Measurements from ENCODE around the gene EPB41L5. TPM values are rescaled to one million over a fixed set of nuclear protein-coding genes. Genes with fewer than 3 reads are reported as not detected.

EPB41L5 gene
- total and polyA plus RNA-seq, 4 donors = 19.7 to 88.4 (median 30.3) TPM

GRCh38 chr2:120224735-120225548 is 212.1 kb downstream of the EPB41L5 start:
- Histone ChIP-seq H3K27ac (ENCODE audit: low read depth in 1 of 2, low read length in 2 of 2) (no peak overlapping the region), H3K4me3 (ENCODE audit: low read depth in 1 of 3, low read length in 3 of 3) (no peak overlapping the region), H3K36me3 (ENCODE audit: control insufficient read depth in 4 of 4, insufficient read depth in 3 of 4, low read depth in 1 of 4, low read length in 3 of 4) (peaks cover 0 to under 1% (median 0%) of the 10 kb centered on the region in 4 donors), H3K9ac (ENCODE audit: low read depth in 1 of 2, low read length in 2 of 2) (no peak overlapping the region), H3K27me3 (ENCODE audit: control insufficient read depth in 4 of 4, insufficient read depth in 4 of 4, low read length in 3 of 4) (no peaks in the 10 kb centered on the region), H3K9me3 (ENCODE audit: control insufficient read depth in 4 of 4, low read length in 3 of 4) (no peaks in the 10 kb centered on the region), H3K4me1 (ENCODE audit: control insufficient read depth in 4 of 4, insufficient read depth in 4 of 4, low read length in 3 of 4) (peaks cover 12 to 33% (median 21%) of the 10 kb centered on the region in 4 donors)
- TF ChIP-seq REST (IDR thresholded peaks at IDR 0.05) (no peak), HNF4A (conservative IDR thresholded peaks at IDR 0.05) (peak in 1 of 2 donors; percentile 68)
- WGBS = 60% methylated on average over 9 of the region's 9 CpGs
- no peak for DNase-seq (ENCODE audit: low spot score)

DNA sequence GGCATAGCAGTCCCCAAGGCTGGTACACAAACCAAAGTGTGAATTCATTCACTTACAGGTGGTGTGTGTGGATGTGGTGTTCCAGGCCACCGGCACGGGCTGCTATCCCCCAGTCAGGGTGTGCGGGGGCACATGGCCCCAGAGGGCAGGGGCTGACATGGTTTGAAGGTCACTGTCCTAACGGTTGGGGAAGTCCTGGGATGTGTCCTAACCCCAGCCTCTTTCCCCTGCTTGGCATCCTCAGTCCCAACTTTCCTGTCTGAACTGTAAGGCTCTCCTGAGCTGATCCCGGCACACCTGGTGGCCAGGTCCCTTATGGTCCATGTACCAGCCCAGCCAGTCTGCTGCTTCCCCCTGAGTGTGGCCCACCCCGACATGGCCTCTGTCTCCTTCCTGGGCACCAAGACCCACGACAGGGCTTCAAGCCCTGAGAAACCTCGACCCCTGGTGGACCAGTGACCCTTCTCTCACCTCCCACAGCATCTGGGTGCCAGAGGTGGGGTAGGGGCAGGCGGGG is 212.7 kb downstream of the EPB41L5 start:
- no peaks in the 10 kb centered on the region for H3K9me3 ChIP-seq (ENCODE audit: control insufficient read depth in 4 of 4, low read length in 3 of 4)
- no peak for TF ChIP-seq RXRA (IDR thresholded peaks at IDR 0.05)
- no peak for TF ChIP-seq MAX (IDR thresholded peaks at IDR 0.05)
- no peak for TF ChIP-seq HNF4A (conservative IDR thresholded peaks at IDR 0.05)
- TF ChIP-seq NR2F2 (IDR thresholded peaks at IDR 0.05) = no peak
- TF ChIP-seq FOXA1 (IDR thresholded peaks at IDR 0.05) = no peak
- no peak for TF ChIP-seq REST (IDR thresholded peaks at IDR 0.05)
- no peak for TF ChIP-seq EGR1 (IDR thresholded peaks at IDR 0.05; ENCODE audit: low read depth in 2 of 2)
- TF ChIP-seq, protein P1, sequence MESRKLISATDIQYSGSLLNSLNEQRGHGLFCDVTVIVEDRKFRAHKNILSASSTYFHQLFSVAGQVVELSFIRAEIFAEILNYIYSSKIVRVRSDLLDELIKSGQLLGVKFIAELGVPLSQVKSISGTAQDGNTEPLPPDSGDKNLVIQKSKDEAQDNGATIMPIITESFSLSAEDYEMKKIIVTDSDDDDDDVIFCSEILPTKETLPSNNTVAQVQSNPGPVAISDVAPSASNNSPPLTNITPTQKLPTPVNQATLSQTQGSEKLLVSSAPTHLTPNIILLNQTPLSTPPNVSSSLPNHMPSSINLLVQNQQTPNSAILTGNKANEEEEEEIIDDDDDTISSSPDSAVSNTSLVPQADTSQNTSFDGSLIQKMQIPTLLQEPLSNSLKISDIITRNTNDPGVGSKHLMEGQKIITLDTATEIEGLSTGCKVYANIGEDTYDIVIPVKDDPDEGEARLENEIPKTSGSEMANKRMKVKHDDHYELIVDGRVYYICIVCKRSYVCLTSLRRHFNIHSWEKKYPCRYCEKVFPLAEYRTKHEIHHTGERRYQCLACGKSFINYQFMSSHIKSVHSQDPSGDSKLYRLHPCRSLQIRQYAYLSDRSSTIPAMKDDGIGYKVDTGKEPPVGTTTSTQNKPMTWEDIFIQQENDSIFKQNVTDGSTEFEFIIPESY (IDR thresholded peaks at IDR 0.05) = no peak
- no peak for TF ChIP-seq GABPA (IDR thresholded peaks at IDR 0.05 in 1 of 2, conservative IDR thresholded peaks at IDR 0.05 in 1 of 2)
- TF ChIP-seq, protein P2, sequence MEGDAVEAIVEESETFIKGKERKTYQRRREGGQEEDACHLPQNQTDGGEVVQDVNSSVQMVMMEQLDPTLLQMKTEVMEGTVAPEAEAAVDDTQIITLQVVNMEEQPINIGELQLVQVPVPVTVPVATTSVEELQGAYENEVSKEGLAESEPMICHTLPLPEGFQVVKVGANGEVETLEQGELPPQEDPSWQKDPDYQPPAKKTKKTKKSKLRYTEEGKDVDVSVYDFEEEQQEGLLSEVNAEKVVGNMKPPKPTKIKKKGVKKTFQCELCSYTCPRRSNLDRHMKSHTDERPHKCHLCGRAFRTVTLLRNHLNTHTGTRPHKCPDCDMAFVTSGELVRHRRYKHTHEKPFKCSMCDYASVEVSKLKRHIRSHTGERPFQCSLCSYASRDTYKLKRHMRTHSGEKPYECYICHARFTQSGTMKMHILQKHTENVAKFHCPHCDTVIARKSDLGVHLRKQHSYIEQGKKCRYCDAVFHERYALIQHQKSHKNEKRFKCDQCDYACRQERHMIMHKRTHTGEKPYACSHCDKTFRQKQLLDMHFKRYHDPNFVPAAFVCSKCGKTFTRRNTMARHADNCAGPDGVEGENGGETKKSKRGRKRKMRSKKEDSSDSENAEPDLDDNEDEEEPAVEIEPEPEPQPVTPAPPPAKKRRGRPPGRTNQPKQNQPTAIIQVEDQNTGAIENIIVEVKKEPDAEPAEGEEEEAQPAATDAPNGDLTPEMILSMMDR (IDR thresholded peaks at IDR 0.05; ENCODE audit: low read depth, low read length, missing input control) = no peak
- TF ChIP-seq, protein P3, sequence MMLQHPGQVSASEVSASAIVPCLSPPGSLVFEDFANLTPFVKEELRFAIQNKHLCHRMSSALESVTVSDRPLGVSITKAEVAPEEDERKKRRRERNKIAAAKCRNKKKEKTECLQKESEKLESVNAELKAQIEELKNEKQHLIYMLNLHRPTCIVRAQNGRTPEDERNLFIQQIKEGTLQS (IDR thresholded peaks at IDR 0.05) = no peak
- TF ChIP-seq SP1 (IDR thresholded peaks at IDR 0.05) = no peak
- TF ChIP-seq HNF4G (IDR thresholded peaks at IDR 0.05) = no peak
- no peak for TF ChIP-seq RAD21 (IDR thresholded peaks at IDR 0.05)
- TF ChIP-seq YY1 (IDR thresholded peaks at IDR 0.05) = no peak
- TF ChIP-seq TAF1 (conservative IDR thresholded peaks at IDR 0.05) = no peak
- no peak for TF ChIP-seq JUND (IDR thresholded peaks at IDR 0.05)
- TF ChIP-seq FOXA2 (IDR thresholded peaks at IDR 0.05) = no peak
- no peak overlapping the region for H3K27ac ChIP-seq (ENCODE audit: low read depth in 1 of 2, low read length in 2 of 2)
- no peak for DNase-seq (ENCODE audit: low spot score)
- H3K27me3 ChIP-seq (ENCODE audit: control insufficient read depth in 4 of 4, insufficient read depth in 4 of 4, low read length in 3 of 4) = no peaks in the 10 kb centered on the region
- no peaks in the 10 kb centered on the region for H3K36me3 ChIP-seq (ENCODE audit: control insufficient read depth in 4 of 4, insufficient read depth in 3 of 4, low read depth in 1 of 4, low read length in 3 of 4)
- 65% methylated on average over 9 of the region's 9 CpGs for WGBS
- peaks cover 12 to 33% (median 21%) of the 10 kb centered on the region in 4 donors for H3K4me1 ChIP-seq (ENCODE audit: control insufficient read depth in 4 of 4, insufficient read depth in 4 of 4, low read length in 3 of 4)
- no peak overlapping the region for H3K4me3 ChIP-seq (ENCODE audit: low read depth in 1 of 3, low read length in 3 of 3)
- H3K9ac ChIP-seq (ENCODE audit: low read depth in 1 of 2, low read length in 2 of 2) = no peak overlapping the region

Data from liver (tissue), 9 donors.